ENCODE measurements around the gene MBOAT7. TPM values are rescaled to one million over a fixed set of nuclear protein-coding genes. Genes with fewer than 3 reads are reported as not detected.
"Not testable (repeated sequence)": the region's sequence is repeated elsewhere in the genome, so short reads cannot be mapped to it uniquely, and the experiment has no call there.

The MBOAT7 gene
- total and polyA plus RNA-seq, 2 donors (not counting 3 experiments of a cell fraction or from before 2014, with no cell fraction given), result 204 to 218 TPM

GRCh38 chr19:54172471-54173358 is 16.7 kb downstream of the MBOAT7 start, which contains the start of gene TMC4:
Gene TMC4 (minus strand): TSS chr19:54173160. CDS start chr19:54173117, 43 bp downstream.
- intact Hi-C loops (cut with micrococcal nuclease) (no loop called here), dilution Hi-C loops (cut with MboI; ENCODE audit: extremely low pct_ligation_motif_present, low sequenced_read_pairs) (no loop called here)
- no peak within 1 kb of the TSS for H3K9ac ChIP-seq (replicated peaks; ENCODE audit: extremely low read depth, insufficient read depth, low read length)
- no peak for DNase-seq (ENCODE audit: low read depth, low spot score)
- no peak within 1 kb of the TSS for H3K4me2 ChIP-seq (ENCODE audit: insufficient read depth, low read length)
- H3K27me3 ChIP-seq (ENCODE audit: control insufficient read depth in 2 of 2, insufficient read depth in 2 of 2, low read length in 2 of 2), result no peaks in the 10 kb centered on the region
- BruUV-seq (replicated peaks), result no TSS peak
- no peaks in the 10 kb centered on the region for H3K79me2 ChIP-seq (ENCODE audit: control insufficient read depth, insufficient read depth, low read length)
- no peak within 1 kb of the TSS for H3K4me3 ChIP-seq (replicated peaks in 1 of 3; ENCODE audit: insufficient read depth in 1 of 3, low read depth in 1 of 3, low read length in 3 of 3)
- TF ChIP-seq MYC (IDR thresholded peaks at IDR 0.05; ENCODE audit: low read depth, low read length) (no peak), POLR2A (IDR thresholded peaks at IDR 0.05; ENCODE audit: low read depth, low read length) (no peak), EZH2 (IDR thresholded peaks at IDR 0.05; ENCODE audit: borderline replicate concordance, low read depth, low read length, severe bottlenecking) (no peak), FOS (IDR thresholded peaks at IDR 0.05; ENCODE audit: borderline replicate concordance, insufficient read depth, low read length) (no peak), MAX (IDR thresholded peaks at IDR 0.05; ENCODE audit: insufficient read depth, insufficient read length) (no peak), POLR2AphosphoS5 (IDR thresholded peaks at IDR 0.05; ENCODE audit: insufficient read depth, low read depth, low read length) (no peak), CTCF (IDR thresholded peaks at IDR 0.05; ENCODE audit: extremely low read depth in 1 of 2, insufficient read depth in 1 of 2, low read depth in 1 of 2, low read length in 2 of 2) (no peak)
- no peaks in the 10 kb centered on the region for H3K4me1 ChIP-seq (ENCODE audit: control insufficient read depth, extremely low read depth, insufficient read depth, low read length)
- H2AFZ ChIP-seq (ENCODE audit: low read depth, low read length), result no peak within 1 kb of the TSS
- H4K20me1 ChIP-seq (replicated peaks; ENCODE audit: control insufficient read depth, extremely low read depth, insufficient read depth, low read length), result no peaks in the 10 kb centered on the region
- ChIA-PET CTCF (interaction anchor here (0.7 to 2.3 kb wide), 5 partner anchors 13 to 93 kb away, joined by 3 to 5 read pairs (median 3); partner anchors contain the start of genes LENG1, MBOAT7 and RPS9), POLR2A (no interaction called here)
- H3K36me3 ChIP-seq (ENCODE audit: control insufficient read depth in 2 of 2, extremely low read depth in 1 of 2, insufficient read depth in 2 of 2, low read length in 2 of 2), result peaks cover 3 to 5% of the 10 kb centered on the region in 2 experiments
- no peaks in the 10 kb centered on the region for H3K9me3 ChIP-seq (replicated peaks; ENCODE audit: control insufficient read depth, insufficient read depth, low read length)
- no peak for FAIRE-seq
- H3K9me1 ChIP-seq (replicated peaks; ENCODE audit: control insufficient read depth, extremely low read depth, insufficient read depth, low read length), result no peaks in the 10 kb centered on the region
- no peak within 1 kb of the TSS for H3K27ac ChIP-seq (ENCODE audit: insufficient read depth, low read depth, low read length)

GRCh38 chr19:54171736-54172431 is 17.5 kb downstream of the MBOAT7 start:
- POLR2A ChIA-PET, result not testable (repeated sequence)
- CTCF ChIA-PET, result interaction anchor here (1.1 to 2.3 kb wide), 5 partner anchors 18 to 94 kb away, joined by 3 to 11 read pairs (median 4); partner anchors contain the start of genes MBOAT7 and RPS9

More at GRCh38 chr19:54171736-54172431, 17.5 kb downstream of the MBOAT7 start:
- DNase-seq (ENCODE audit: low read depth, low spot score); H3K27ac ChIP-seq (ENCODE audit: insufficient read depth, low read depth, low read length); H3K4me1 ChIP-seq (ENCODE audit: control insufficient read depth, extremely low read depth, insufficient read depth, low read length); H2AFZ ChIP-seq (ENCODE audit: low read depth, low read length); H3K9me3 ChIP-seq (replicated peaks; ENCODE audit: control insufficient read depth, insufficient read depth, low read length); BruUV-seq (replicated peaks); FAIRE-seq; H4K20me1 ChIP-seq (replicated peaks; ENCODE audit: control insufficient read depth, extremely low read depth, insufficient read depth, low read length); H3K27me3 ChIP-seq (ENCODE audit: control insufficient read depth in 2 of 2, insufficient read depth in 2 of 2, low read length in 2 of 2); dilution Hi-C loops (cut with MboI; ENCODE audit: extremely low pct_ligation_motif_present, low sequenced_read_pairs); H3K4me3 ChIP-seq (replicated peaks in 1 of 3; ENCODE audit: insufficient read depth in 1 of 3, low read depth in 1 of 3, low read length in 3 of 3); H3K36me3 ChIP-seq (ENCODE audit: control insufficient read depth in 2 of 2, extremely low read depth in 1 of 2, insufficient read depth in 2 of 2, low read length in 2 of 2); intact Hi-C loops (cut with micrococcal nuclease); H3K9me1 ChIP-seq (replicated peaks; ENCODE audit: control insufficient read depth, extremely low read depth, insufficient read depth, low read length); H3K4me2 ChIP-seq (ENCODE audit: insufficient read depth, low read length); H3K9ac ChIP-seq (replicated peaks; ENCODE audit: extremely low read depth, insufficient read depth, low read length); H3K79me2 ChIP-seq (ENCODE audit: control insufficient read depth, insufficient read depth, low read length): not testable (repeated sequence)
